ENCODE results near the gene PCDH9. TPM values are rescaled to one million over a fixed set of nuclear protein-coding genes. Genes with fewer than 3 reads are reported as not detected.

Gene PCDH9
- total RNA-seq, 1 donor from 2014 or later = 14.7 TPM

GRCh38 chr13:67069117-67069767 lies 160.9 kb downstream of the PCDH9 start:
- no peak for DNase-seq
- Histone ChIP-seq H3K27ac (replicated peaks) (no peak overlapping the region), H3K36me3 (no peaks in the 10 kb centered on the region), H3K27me3 (ENCODE audit: low read depth) (no peaks in the 10 kb centered on the region), H3K4me1 (no peaks in the 10 kb centered on the region), H3K4me3 (no peak overlapping the region), H3K9me3 (replicated peaks) (no peaks in the 10 kb centered on the region)
- intact Hi-C loops (cut with micrococcal nuclease) = no loop called here
- no peak for TF ChIP-seq CTCF (IDR thresholded peaks at IDR 0.05; ENCODE audit: borderline replicate concordance)

GRCh38 chr13:67064920-67065319 lies 165.2 kb downstream of the PCDH9 start:
- no peaks in the 10 kb centered on the region for H3K9me3 ChIP-seq (replicated peaks)
- H3K27ac ChIP-seq (replicated peaks) = no peak overlapping the region
- H3K36me3 ChIP-seq = no peaks in the 10 kb centered on the region
- DNase-seq = no peak
- TF ChIP-seq CTCF (IDR thresholded peaks at IDR 0.05; ENCODE audit: borderline replicate concordance) = no peak
- H3K4me1 ChIP-seq = peaks cover 11% of the 10 kb centered on the region
- no peaks in the 10 kb centered on the region for H3K27me3 ChIP-seq (ENCODE audit: low read depth)
- no peak overlapping the region for H3K4me3 ChIP-seq
- intact Hi-C loops (cut with micrococcal nuclease) = no loop called here

GRCh38 chr13:67063036-67063435 lies 167.1 kb downstream of the PCDH9 start:
- intact Hi-C loops (cut with micrococcal nuclease) = no loop called here

GRCh38 chr13:67062160-67062559 lies 168.0 kb downstream of the PCDH9 start:
- H3K27me3 ChIP-seq (ENCODE audit: low read depth) = no peaks in the 10 kb centered on the region
- DNase-seq = no peak
- no peak overlapping the region for H3K27ac ChIP-seq (replicated peaks)
- intact Hi-C loops (cut with micrococcal nuclease) = no loop called here
- H3K4me1 ChIP-seq = peaks cover 11% of the 10 kb centered on the region
- peak overlapping the region; percentile 7 for H3K4me3 ChIP-seq
- H3K9me3 ChIP-seq (replicated peaks) = no peaks in the 10 kb centered on the region
- H3K36me3 ChIP-seq = no peaks in the 10 kb centered on the region
- no peak for TF ChIP-seq CTCF (IDR thresholded peaks at IDR 0.05; ENCODE audit: borderline replicate concordance)

More at GRCh38 chr13:67063036-67063435, 167.1 kb downstream of the PCDH9 start:
- Histone ChIP-seq H3K9me3 (replicated peaks) (no peaks in the 10 kb centered on the region), H3K36me3 (no peaks in the 10 kb centered on the region), H3K27me3 (ENCODE audit: low read depth) (no peaks in the 10 kb centered on the region), H3K4me1 (peaks cover 11% of the 10 kb centered on the region), H3K27ac (replicated peaks) (no peak overlapping the region), H3K4me3 (no peak overlapping the region)
- no peak for DNase-seq
- TF ChIP-seq CTCF (IDR thresholded peaks at IDR 0.05; ENCODE audit: borderline replicate concordance) = no peak

- Histone ChIP-seq H3K27ac (replicated peaks) (no peak overlapping the region), H3K36me3 (no peaks in the 10 kb centered on the region), H3K9me3 (replicated peaks) (no peaks in the 10 kb centered on the region), H3K4me3 (peak overlapping the region; percentile 7), H3K27me3 (ENCODE audit: low read depth) (no peaks in the 10 kb centered on the region), H3K4me1 (peaks cover 11% of the 10 kb centered on the region)
- no peak for DNase-seq
- intact Hi-C loops (cut with micrococcal nuclease) = no loop called here
- no peak for TF ChIP-seq CTCF (IDR thresholded peaks at IDR 0.05; ENCODE audit: borderline replicate concordance)
Measured at GRCh38 chr13:67061750-67062149, 168.4 kb downstream of the PCDH9 start.
